NCI-H1048 (cell line): ENCODE measurements around the gene RDM1.
"Not testable (repeated sequence)": the region's sequence is repeated elsewhere in the genome, so short reads cannot be mapped to it uniquely, and the experiment has no call there.

Source experiments
- DNase-seq: peaks from one replicate; lab custom pipeline; 2025; lab: John Stamatoyannopoulos, UW

The RDM1 gene

GRCh38 chr17:35898283-35899070 lies 32.1 kb downstream of the RDM1 start:
- DNase-seq: no peak

- not testable (repeated sequence) for DNase-seq
These were observed 32.8 kb downstream of the RDM1 start for GRCh38 chr17:35897772-35898171.

GRCh38 chr17:35895636-35896587 lies 34.7 kb downstream of the RDM1 start:
- no peak for DNase-seq

GRCh38 chr17:35894206-35894605 lies 36.4 kb downstream of the RDM1 start:
- DNase-seq: no peak

GRCh38 chr17:35893751-35894150 lies 36.8 kb downstream of the RDM1 start:
- DNase-seq: no peak

- DNase-seq: no peak
These were observed 38.2 kb downstream of the RDM1 start for GRCh38 chr17:35892091-35893035.

GRCh38 chr17:35891269-35891668 lies 39.3 kb downstream of the RDM1 start:
- no peak for DNase-seq

GRCh38 chr17:35890774-35891155 lies 39.8 kb downstream of the RDM1 start:
- DNase-seq: no peak

- DNase-seq: no peak
These were observed 40.5 kb downstream of the RDM1 start for GRCh38 chr17:35889818-35890773.

GRCh38 chr17:35889241-35889640 lies 41.3 kb downstream of the RDM1 start:
- DNase-seq: no peak

GRCh38 chr17:35879773-35880654 lies 50.6 kb downstream of the RDM1 start, which contains the start of gene CCL5:
TSS of gene CCL5 (minus strand) at chr17:35880360.
- no peak for DNase-seq

- no peak for DNase-seq
These were observed 52.2 kb downstream of the RDM1 start for GRCh38 chr17:35878361-35878760.

- DNase-seq: no peak
These were observed 53.1 kb downstream of the RDM1 start for GRCh38 chr17:35877345-35878029.

- DNase-seq: no peak
These were observed 54.0 kb downstream of the RDM1 start for GRCh38 chr17:35876534-35876933.

GRCh38 chr17:35875800-35876139 lies 54.8 kb downstream of the RDM1 start:
- DNase-seq: no peak

GRCh38 chr17:35875072-35875799 lies 55.3 kb downstream of the RDM1 start:
- DNase-seq: no peak

- DNase-seq: no peak
These were observed 58.2 kb downstream of the RDM1 start for GRCh38 chr17:35872196-35872980.
